C4-2B (cell line): ENCODE results near the gene CCDC57.

ENCODE experiments used
- ZFX ChIP-seq: fragments of 450-650 bp; IDR thresholded peaks from 2 replicates; pipeline ENCODE4 v1.6.1; 2017
- TF ChIP-seq, protein P1 (sequence below): fragments of 450-650 bp; conservative IDR thresholded peaks from 2 replicates; pipeline ENCODE4 v1.5.1; 2017; ENCODE audit warnings: mild to moderate bottlenecking

DNA sequence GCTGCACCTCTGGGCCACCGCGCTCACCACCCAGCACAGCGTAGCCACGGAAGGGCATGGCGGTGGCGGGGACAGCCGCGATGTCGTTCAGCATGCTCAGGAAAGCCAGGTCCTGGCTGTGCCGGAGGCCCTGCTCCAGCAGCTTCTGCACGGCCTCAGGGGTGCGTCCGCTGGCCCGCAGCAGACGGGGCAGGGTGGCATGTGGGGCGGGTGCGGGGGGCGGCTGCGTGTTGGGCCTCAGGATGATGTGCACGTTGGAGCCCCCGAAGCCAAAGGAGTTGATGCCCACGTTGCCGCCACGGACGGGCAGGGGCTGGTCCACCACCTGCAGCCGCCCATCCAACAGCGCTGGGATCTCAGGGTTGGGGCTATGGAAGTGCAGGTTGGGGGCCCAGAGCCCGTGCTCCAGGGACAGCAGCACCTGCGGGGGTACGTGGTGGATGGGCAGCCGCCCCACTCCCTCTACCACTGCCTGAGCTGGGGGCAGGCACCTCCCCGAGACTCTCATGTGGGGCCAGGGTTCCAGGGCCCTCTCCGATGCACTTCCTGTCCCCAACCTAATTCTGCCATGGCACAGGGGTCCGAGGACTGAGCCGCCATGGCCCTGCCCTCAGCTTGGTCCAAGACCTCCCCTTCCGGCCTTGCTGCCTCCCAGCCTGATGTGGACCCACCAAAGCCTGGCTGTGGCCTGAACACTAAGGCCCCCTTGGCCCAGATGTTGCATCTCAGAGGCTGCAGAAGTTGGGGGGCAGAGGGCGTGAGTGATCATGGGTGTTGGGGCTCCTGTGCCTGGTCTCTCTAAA is 121.2 kb downstream of the CCDC57 start:
- TF ChIP-seq, protein P1, sequence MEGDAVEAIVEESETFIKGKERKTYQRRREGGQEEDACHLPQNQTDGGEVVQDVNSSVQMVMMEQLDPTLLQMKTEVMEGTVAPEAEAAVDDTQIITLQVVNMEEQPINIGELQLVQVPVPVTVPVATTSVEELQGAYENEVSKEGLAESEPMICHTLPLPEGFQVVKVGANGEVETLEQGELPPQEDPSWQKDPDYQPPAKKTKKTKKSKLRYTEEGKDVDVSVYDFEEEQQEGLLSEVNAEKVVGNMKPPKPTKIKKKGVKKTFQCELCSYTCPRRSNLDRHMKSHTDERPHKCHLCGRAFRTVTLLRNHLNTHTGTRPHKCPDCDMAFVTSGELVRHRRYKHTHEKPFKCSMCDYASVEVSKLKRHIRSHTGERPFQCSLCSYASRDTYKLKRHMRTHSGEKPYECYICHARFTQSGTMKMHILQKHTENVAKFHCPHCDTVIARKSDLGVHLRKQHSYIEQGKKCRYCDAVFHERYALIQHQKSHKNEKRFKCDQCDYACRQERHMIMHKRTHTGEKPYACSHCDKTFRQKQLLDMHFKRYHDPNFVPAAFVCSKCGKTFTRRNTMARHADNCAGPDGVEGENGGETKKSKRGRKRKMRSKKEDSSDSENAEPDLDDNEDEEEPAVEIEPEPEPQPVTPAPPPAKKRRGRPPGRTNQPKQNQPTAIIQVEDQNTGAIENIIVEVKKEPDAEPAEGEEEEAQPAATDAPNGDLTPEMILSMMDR: no peak
- TF ChIP-seq ZFX: no peak
